ENCODE data around the gene ZNF275. TPM values are rescaled to one million over a fixed set of nuclear protein-coding genes. Genes with fewer than 3 reads are reported as not detected.

The ZNF275 gene
- total RNA-seq, 4 donors from 2014 or later, result 11.8 to 15.9 (median 12.6) TPM

- Histone ChIP-seq H3K4me1 (no peaks in the 10 kb centered on the region), H3K4me3 (no peak overlapping the region), H3K27me3 (no peaks in the 10 kb centered on the region), H3K36me3 (no peaks in the 10 kb centered on the region), H3K9me3 (no peaks in the 10 kb centered on the region), H3K27ac (no peak overlapping the region)
- DNase-seq (ENCODE audit: low spot score in 2 of 2), result no peak
- TF ChIP-seq CTCF (IDR thresholded peaks at IDR 0.05) (no peak), EP300 (IDR thresholded peaks at IDR 0.05) (no peak)
- WGBS, 2 donors, result 34 to 36% methylated on average over 2 of the region's 2 CpGs
Measured at GRCh38 chrX:153361781-153362397, 27.9 kb downstream of the ZNF275 start.

- no peaks in the 10 kb centered on the region for H3K9me3 ChIP-seq
- TF ChIP-seq POLR2A (IDR thresholded peaks at IDR 0.05) (no peak), CTCF (IDR thresholded peaks at IDR 0.05) (no peak), EP300 (IDR thresholded peaks at IDR 0.05) (no peak)
- no peaks in the 10 kb centered on the region for H3K27me3 ChIP-seq
- no peak for DNase-seq (ENCODE audit: low spot score in 2 of 2)
- no peak overlapping the region for H3K4me3 ChIP-seq
- WGBS, 2 donors, result 73 to 91% methylated on average over 4 of the region's 4 CpGs
- no peaks in the 10 kb centered on the region for H3K4me1 ChIP-seq
- H3K27ac ChIP-seq, result no peak overlapping the region
- H3K36me3 ChIP-seq, result no peaks in the 10 kb centered on the region
Measured at GRCh38 chrX:153365670-153366069, 31.7 kb downstream of the ZNF275 start.

GRCh38 chrX:153366119-153366518 is 32.2 kb downstream of the ZNF275 start:
- no peaks in the 10 kb centered on the region for H3K27me3 ChIP-seq
- no peak overlapping the region for H3K4me3 ChIP-seq
- H3K27ac ChIP-seq, result no peak overlapping the region
- H3K9me3 ChIP-seq, result no peaks in the 10 kb centered on the region
- DNase-seq (ENCODE audit: low spot score in 2 of 2), result no peak
- H3K36me3 ChIP-seq, result no peaks in the 10 kb centered on the region
- H3K4me1 ChIP-seq, result no peaks in the 10 kb centered on the region
- WGBS, 2 donors, result 71 to 89% methylated on average over 3 of the region's 3 CpGs
- TF ChIP-seq EP300 (IDR thresholded peaks at IDR 0.05), result no peak
- TF ChIP-seq CTCF (IDR thresholded peaks at IDR 0.05), result no peak
- no peak for TF ChIP-seq POLR2A (IDR thresholded peaks at IDR 0.05)

- H3K4me3 ChIP-seq, result no peak overlapping the region
- H3K9me3 ChIP-seq, result no peaks in the 10 kb centered on the region
- H3K27ac ChIP-seq, result no peak overlapping the region
- DNase-seq (ENCODE audit: low spot score in 2 of 2), result no peak
- no peaks in the 10 kb centered on the region for H3K4me1 ChIP-seq
- WGBS, 2 donors, result 59 to 70% methylated on average over 5 of the region's 5 CpGs
- TF ChIP-seq POLR2A (IDR thresholded peaks at IDR 0.05) (no peak), EP300 (IDR thresholded peaks at IDR 0.05) (no peak), CTCF (IDR thresholded peaks at IDR 0.05) (no peak)
- no peaks in the 10 kb centered on the region for H3K27me3 ChIP-seq
- no peaks in the 10 kb centered on the region for H3K36me3 ChIP-seq
Measured at GRCh38 chrX:153366878-153367538, 33.1 kb downstream of the ZNF275 start.

GRCh38 chrX:153370293-153371055 is 36.5 kb downstream of the ZNF275 start:
- no peaks in the 10 kb centered on the region for H3K36me3 ChIP-seq
- no peaks in the 10 kb centered on the region for H3K27me3 ChIP-seq
- WGBS, 2 donors, result 69 to 79% methylated on average over 8 of the region's 8 CpGs
- H3K4me1 ChIP-seq, result no peaks in the 10 kb centered on the region
- H3K27ac ChIP-seq, result no peak overlapping the region
- no peaks in the 10 kb centered on the region for H3K9me3 ChIP-seq
- TF ChIP-seq CTCF (IDR thresholded peaks at IDR 0.05) (no peak), POLR2A (IDR thresholded peaks at IDR 0.05) (no peak), EP300 (IDR thresholded peaks at IDR 0.05) (no peak)
- DNase-seq (ENCODE audit: low spot score in 2 of 2), result no peak
- no peak overlapping the region for H3K4me3 ChIP-seq

Data from tibial nerve (tissue), 4 donors.